GM21619 (cell line): ENCODE results near the gene MAN2A2.
"Not testable (repeated sequence)": the region's sequence is repeated elsewhere in the genome, so short reads cannot be mapped to it uniquely, and the experiment has no call there.

Experiments
- ATAC-seq: cut with Tn5 transposase; IDR thresholded peaks from one replicate; pipeline ENCODE4 v1.9.1; 2021; ENCODE audit not compliant: unreplicated experiment

MAN2A2 gene

DNA sequence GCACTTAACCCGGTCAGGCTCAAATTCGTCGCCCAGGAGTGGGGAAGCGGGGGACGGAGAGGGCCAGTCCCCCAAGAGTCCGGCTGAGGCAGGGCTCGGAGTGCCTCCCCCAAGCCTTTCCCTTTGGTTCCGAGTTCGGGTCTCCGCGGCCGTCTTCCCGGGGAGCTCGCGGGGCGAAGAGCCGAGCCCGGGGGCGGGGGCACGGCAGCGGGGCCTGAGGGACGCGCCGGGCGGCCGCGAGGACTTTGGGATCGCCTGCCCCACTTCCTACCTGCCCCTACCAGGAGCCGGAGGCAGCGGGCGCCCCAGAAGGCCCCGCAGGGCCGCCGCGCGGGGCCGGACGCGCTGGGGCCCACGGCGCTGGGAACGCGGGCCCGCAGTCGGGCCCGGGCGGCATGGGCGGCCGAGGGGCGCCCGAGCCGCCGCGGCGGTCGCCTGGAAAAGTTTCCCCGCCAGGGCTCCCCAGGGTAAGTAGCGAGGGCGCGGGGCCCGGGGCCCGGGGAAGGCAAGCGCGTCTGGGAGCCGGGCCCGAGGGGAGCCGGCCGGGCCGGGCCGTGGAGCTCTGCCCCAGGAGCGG is 31.9 kb upstream of the MAN2A2 start:
- ATAC-seq, result no peak

- no peak for ATAC-seq
Measured at GRCh38 chr15:90871716-90872485, 31.2 kb upstream of the MAN2A2 start.

DNA sequence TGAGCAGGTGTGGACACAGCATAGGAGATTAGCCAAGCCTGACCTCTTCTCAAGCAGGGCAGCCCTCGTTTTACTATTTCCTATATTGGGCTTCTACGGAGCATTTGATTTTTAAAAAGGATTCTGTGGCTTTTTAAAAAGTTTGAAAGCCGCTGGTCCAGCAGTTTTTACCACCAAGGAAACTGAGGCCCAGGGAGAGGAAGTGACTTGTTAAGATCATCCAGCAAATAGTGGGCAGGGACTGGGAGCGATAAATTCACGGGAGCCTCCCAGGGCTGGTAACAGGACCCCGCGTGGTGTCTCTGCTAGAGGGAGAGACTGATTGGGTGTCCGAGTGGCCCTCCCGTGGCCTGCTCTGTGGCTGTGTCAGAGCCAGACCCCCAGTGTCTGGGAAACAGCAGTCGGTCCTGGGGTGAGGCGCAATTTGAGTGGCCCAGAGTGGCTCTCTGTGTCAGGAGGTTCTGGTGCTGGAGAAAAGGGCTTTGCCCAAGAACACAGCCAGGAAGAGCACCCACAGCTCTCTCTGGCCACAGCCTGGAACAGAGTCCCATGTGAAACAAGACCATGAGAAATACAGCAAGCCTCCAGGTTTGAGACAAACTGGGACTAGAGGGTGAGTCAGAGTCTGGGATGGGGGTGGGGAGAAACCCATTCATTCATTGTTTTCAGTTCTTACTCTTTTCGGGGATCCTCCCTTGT is 30.5 kb upstream of the MAN2A2 start:
- ATAC-seq, result no peak

- no peak for ATAC-seq
Measured at GRCh38 chr15:90873488-90873997, 29.6 kb upstream of the MAN2A2 start.

GRCh38 chr15:90873998-90874605 is 29.0 kb upstream of the MAN2A2 start:
- ATAC-seq, result no peak

- not testable (repeated sequence) for ATAC-seq
Measured at GRCh38 chr15:90874986-90875385, 28.1 kb upstream of the MAN2A2 start.

- no peak for ATAC-seq
Measured at GRCh38 chr15:90875549-90875981, 27.5 kb upstream of the MAN2A2 start.

- ATAC-seq, result no peak
Measured at GRCh38 chr15:90876046-90876445, 27.1 kb upstream of the MAN2A2 start.

- no peak for ATAC-seq
Measured at GRCh38 chr15:90876512-90877170, 26.5 kb upstream of the MAN2A2 start.

DNA sequence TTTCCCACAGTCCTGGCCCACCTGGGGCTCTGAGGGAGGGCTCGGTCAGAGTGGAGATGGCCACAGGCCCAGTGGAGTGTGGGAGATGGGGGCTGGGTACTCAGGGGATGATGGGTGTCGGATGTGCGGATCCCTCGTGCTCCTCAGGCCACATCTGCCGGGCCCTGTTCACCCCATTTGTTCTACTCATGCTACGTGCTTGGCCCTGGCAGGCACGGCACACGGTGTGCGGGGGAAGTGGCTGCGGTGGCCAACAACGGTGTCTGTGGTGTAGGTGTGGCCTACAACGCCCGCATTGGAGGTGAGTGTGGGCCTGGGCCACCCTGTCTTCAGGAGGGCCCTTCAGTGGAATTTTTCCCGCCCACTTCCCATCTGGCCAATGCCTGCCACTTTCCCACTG is 25.8 kb upstream of the MAN2A2 start:
- no peak for ATAC-seq

- no peak for ATAC-seq
Measured at GRCh38 chr15:90877996-90878395, 25.1 kb upstream of the MAN2A2 start.

GRCh38 chr15:90878660-90879059 is 24.4 kb upstream of the MAN2A2 start:
- no peak for ATAC-seq

GRCh38 chr15:90879730-90880366 is 23.3 kb upstream of the MAN2A2 start:
- ATAC-seq, result no peak

- ATAC-seq, result no peak
Measured at GRCh38 chr15:90880381-90881145, 22.5 kb upstream of the MAN2A2 start.

DNA sequence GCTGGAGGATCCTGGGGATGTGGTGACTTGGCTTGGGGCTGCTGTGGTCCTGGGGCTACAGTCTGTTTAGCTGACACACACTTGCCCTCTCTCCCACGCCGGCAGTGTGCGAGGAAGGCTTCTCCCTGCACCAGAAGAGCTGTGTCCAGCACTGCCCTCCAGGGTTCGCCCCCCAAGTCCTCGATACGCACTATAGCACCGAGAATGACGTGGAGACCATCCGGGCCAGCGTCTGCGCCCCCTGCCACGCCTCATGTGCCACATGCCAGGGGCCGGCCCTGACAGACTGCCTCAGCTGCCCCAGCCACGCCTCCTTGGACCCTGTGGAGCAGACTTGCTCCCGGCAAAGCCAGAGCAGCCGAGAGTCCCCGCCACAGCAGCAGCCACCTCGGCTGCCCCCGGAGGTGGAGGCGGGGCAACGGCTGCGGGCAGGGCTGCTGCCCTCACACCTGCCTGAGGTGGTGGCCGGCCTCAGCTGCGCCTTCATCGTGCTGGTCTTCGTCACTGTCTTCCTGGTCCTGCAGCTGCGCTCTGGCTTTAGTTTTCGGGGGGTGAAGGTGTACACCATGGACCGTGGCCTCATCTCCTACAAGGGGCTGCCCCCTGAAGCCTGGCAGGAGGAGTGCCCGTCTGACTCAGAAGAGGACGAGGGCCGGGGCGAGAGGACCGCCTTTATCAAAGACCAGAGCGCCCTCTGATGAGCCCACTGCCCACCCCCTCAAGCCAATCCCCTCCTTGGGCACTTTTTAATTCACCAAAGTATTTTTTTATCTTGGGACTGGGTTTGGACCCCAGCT is 21.7 kb upstream of the MAN2A2 start:
- no peak for ATAC-seq

DNA sequence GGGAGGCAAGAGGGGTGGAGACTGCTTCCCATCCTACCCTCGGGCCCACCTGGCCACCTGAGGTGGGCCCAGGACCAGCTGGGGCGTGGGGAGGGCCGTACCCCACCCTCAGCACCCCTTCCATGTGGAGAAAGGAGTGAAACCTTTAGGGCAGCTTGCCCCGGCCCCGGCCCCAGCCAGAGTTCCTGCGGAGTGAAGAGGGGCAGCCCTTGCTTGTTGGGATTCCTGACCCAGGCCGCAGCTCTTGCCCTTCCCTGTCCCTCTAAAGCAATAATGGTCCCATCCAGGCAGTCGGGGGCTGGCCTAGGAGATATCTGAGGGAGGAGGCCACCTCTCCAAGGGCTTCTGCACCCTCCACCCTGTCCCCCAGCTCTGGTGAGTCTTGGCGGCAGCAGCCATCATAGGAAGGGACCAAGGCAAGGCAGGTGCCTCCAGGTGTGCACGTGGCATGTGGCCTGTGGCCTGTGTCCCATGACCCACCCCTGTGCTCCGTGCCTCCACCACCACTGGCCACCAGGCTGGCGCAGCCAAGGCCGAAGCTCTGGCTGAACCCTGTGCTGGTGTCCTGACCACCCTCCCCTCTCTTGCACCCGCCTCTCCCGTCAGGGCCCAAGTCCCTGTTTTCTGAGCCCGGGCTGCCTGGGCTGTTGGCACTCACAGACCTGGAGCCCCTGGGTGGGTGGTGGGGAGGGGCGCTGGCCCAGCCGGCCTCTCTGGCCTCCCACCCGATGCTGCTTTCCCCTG is 21.0 kb upstream of the MAN2A2 start:
- ATAC-seq, result no peak

GRCh38 chr15:90882781-90883525 is 20.1 kb upstream of the MAN2A2 start:
- no peak for ATAC-seq
